GM18873 (cell line): ENCODE measurements around the gene NFYC.

ENCODE experiments used
- ATAC-seq: cut with Tn5 transposase; IDR thresholded peaks from one replicate; pipeline ENCODE4 v1.9.1; 2021; ENCODE audit warnings: mild to moderate bottlenecking, moderate library complexity, moderate number of reproducible peaks; ENCODE audit not compliant: unreplicated experiment, low FRiP score

NFYC gene

DNA sequence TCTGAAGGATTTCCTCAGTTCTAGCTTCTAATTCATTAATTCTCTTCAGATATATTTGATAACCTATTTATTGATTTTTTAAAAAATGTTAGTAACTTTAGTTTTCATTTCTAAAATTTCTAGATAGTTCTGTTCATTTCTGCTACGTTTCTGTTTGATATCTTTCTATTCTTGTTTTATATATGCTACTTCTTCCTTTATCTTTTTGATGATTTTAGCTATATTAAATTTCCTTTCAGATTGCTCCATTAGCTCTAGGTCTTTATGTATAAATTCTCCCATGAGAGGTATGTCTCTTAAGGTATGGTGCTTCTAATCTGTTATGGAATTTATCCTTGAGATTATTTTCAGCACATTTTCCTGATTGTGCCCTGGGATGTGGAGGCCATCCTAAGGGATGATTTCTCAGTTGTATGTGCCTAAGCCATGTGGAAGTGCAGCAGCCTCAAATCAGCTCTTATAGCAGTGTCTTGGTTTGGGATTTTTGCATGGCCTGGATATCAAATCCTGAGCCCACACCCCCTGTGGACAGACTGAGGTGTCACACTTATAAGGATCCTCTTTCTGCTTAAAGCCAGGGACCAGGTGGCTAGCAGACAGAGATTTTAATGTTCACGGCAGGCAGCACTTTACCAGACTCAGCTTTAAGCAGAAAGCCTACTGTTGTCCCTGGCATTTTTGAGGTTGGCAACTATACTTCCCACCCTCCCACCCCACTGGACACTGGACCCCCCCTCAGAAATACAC lies 85.9 kb downstream of the NFYC start:
- ATAC-seq = no peak

GRCh38 chr1:40780678-40781607 lies 89.4 kb downstream of the NFYC start:
- no peak for ATAC-seq

GRCh38 chr1:40781608-40781971 lies 90.1 kb downstream of the NFYC start:
- no peak for ATAC-seq

DNA sequence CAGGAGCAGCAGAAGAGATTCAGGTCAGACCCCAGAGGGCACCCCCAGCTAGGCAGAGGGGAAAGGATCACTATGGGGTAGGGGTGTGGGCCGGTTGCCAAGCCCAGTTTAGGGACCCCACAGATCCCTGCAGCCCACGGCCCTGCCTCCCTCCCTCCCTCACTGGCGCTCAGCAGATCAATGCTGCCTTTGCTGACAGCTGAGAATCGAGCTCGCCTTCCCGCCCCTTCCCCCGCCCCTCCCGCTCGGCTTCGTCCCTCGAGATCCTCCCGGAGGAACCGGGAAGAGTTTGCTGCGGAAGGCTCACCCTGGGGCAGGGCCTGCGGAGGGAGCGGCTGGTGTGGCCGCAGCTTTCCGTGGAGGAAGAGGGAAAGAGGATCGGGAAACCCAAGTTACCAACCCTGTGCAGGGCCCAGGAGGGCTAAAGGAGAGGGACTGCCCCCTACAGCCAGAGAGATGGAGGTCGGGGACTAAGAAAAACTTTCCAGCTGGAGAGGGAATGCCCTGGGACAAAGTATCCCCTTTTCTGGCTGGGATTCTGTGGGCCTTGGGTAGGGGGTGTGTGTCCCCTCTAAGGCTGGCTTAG lies 91.0 kb downstream of the NFYC start:
- no peak for ATAC-seq

- no peak for ATAC-seq
Observed at GRCh38 chr1:40783001-40783905, 91.7 kb downstream of the NFYC start, which contains the start of gene KCNQ4. Gene KCNQ4 (plus strand): TSS chr1:40783787. CDS start chr1:40784094, 307 bp downstream.

GRCh38 chr1:40784141-40784770 lies 92.8 kb downstream of the NFYC start:
- no peak for ATAC-seq

GRCh38 chr1:40784771-40785151 lies 93.3 kb downstream of the NFYC start:
- no peak for ATAC-seq

GRCh38 chr1:40785446-40785845 lies 93.9 kb downstream of the NFYC start:
- ATAC-seq = no peak

GRCh38 chr1:40786171-40786994 lies 94.9 kb downstream of the NFYC start:
- no peak for ATAC-seq

- no peak for ATAC-seq
Observed at GRCh38 chr1:40786995-40787705, 95.6 kb downstream of the NFYC start.

GRCh38 chr1:40787737-40788560 lies 96.4 kb downstream of the NFYC start:
- no peak for ATAC-seq

- no peak for ATAC-seq
Observed at GRCh38 chr1:40788561-40789341, 97.2 kb downstream of the NFYC start.

- no peak for ATAC-seq
Observed at GRCh38 chr1:40789342-40789598, 97.8 kb downstream of the NFYC start.

- no peak for ATAC-seq
Observed at GRCh38 chr1:40789661-40790430, 98.3 kb downstream of the NFYC start.

DNA sequence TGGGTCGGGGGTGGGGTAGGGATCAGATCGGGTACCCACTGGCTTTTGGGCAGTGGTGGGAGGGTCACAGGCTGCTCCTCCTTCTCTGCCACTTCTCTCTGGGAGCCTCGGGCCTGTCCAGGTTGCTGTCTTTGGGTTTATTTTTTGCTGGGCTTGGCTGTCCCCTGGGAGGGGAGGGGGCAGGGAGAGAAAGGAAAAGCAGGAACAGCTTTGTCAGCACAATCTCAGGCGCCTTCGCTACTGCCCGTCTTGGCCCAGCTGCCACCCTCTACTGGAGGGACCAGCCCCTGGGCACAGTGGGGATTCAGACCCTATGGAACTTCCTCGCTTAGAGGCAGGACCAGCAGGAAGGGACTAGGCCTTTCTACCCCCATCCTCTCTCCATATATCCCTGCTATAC lies 100.5 kb downstream of the NFYC start:
- no peak for ATAC-seq

DNA sequence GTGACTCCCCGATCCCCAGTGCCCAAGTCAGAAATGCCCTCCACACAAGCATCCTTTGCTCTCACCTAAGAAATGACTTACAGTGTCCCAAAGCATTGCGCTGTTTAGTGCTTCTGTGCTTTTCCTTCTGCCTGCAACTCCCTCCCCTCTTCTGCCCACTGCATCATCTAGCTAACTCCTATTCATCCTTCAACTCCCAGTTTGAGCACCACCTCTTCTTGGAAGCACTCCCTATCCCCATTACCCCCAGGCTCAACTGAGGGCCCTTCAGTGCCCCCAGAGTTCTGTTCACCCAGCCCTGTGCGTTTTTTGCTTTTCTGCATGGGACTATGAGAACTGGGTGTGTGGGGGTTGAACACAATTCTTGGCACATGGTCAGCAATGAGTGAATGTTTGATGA lies 102.1 kb downstream of the NFYC start:
- no peak for ATAC-seq
